Measurements from ENCODE around the gene IL11RA.

GRCh38 chr9:34669809-34670562 is 18.0 kb downstream of the IL11RA start:
- TF ChIP-seq CTCF (conservative IDR thresholded peaks at IDR 0.05; ENCODE audit: low read length) (no peak), EZH2phosphoT487 (IDR thresholded peaks at IDR 0.05; ENCODE audit: borderline replicate concordance, low read depth, low read length) (no peak)

All from OCI-LY7 (cell line).